Neural cell (in vitro differentiated cells): ENCODE measurements around the gene KIFC3. TPM values are rescaled to one million over a fixed set of nuclear protein-coding genes. Genes with fewer than 3 reads are reported as not detected.

Experiments
- H2AFZ ChIP-seq: fragments of 200-600, 300-800 bp; sonication (generic), shearing (Covaris generic); 2 replicates; pipeline ENCODE4 v1.6.0; 2014; ENCODE audit warnings: low read depth, mild to moderate bottlenecking, antibody characterized with exemption, low read length, moderate library complexity
- H3F3A ChIP-seq: fragments of 200-600 bp; shearing (Covaris generic); 2 replicates; pipeline ENCODE4 v1.6.1; 2016; ENCODE audit warnings: mild to moderate bottlenecking, moderate library complexity, mixed read lengths, antibody characterized with exemption, low read length; ENCODE audit not compliant: insufficient read depth, poor library complexity, severe bottlenecking
- H3K27ac ChIP-seq: fragments of 200-600, 300-800 bp; sonication (generic), shearing (Covaris generic); 2 replicates; pipeline ENCODE4 v1.5.1; 2014; ENCODE audit warnings: mild to moderate bottlenecking, low read length, moderate library complexity
- H3K27me3 ChIP-seq: fragments of 300-800, 200-600 bp; sonication (generic), shearing (Covaris generic); 2 replicates; pipeline ENCODE4 v1.6.0; 2014; ENCODE audit warnings: mild to moderate bottlenecking, low read depth, low read length, moderate library complexity; ENCODE audit not compliant: insufficient read depth
- H3K36me3 ChIP-seq: fragments of 300-800, 200-600 bp; sonication (generic), shearing (Covaris generic); 2 replicates; pipeline ENCODE4 v1.5.1; 2014; ENCODE audit warnings: mild to moderate bottlenecking, antibody characterized with exemption, low read length, moderate library complexity; ENCODE audit not compliant: insufficient read depth
- H3K4me2 ChIP-seq: fragments of 300-800, 200-600 bp; sonication (generic), shearing (Covaris generic); 2 replicates; pipeline ENCODE4 v1.6.0; 2014; ENCODE audit warnings: mild to moderate bottlenecking, low read length
- H3K4me3 ChIP-seq: fragments of 300-800, 200-600 bp; sonication (generic), shearing (Covaris generic); 2 replicates; pipeline ENCODE4 v1.5.1; 2014; ENCODE audit warnings: mild to moderate bottlenecking, low read length, moderate library complexity
- H3K79me2 ChIP-seq: fragments of 200-600 bp; shearing (Covaris generic); replicated peaks from 2 replicates; pipeline ENCODE4 v1.6.0; 2014; ENCODE audit warnings: mild to moderate bottlenecking, low read length, moderate library complexity; ENCODE audit not compliant: insufficient read depth
- H3K9ac ChIP-seq: fragments of 300-800, 200-600 bp; sonication (generic), shearing (Covaris generic); 2 replicates; pipeline ENCODE4 v1.6.1; 2016; ENCODE audit warnings: mild to moderate bottlenecking, low read length, mixed read lengths
- H3K9me2 ChIP-seq: fragments of 200-600 bp; shearing (Covaris generic); 2 replicates; pipeline ENCODE4 v1.6.1; 2016; ENCODE audit warnings: mild to moderate bottlenecking, low read length, mixed read lengths; ENCODE audit not compliant: insufficient read depth
- H3K9me3 ChIP-seq: fragments of 200-600, 300-800 bp; sonication (generic), shearing (Covaris generic); 2 replicates; pipeline ENCODE4 v1.6.1; 2016; ENCODE audit warnings: mild to moderate bottlenecking, mixed run types, low read length, moderate library complexity, mixed read lengths
- H4K20me1 ChIP-seq: fragments of 200-600 bp; shearing (Covaris generic); 2 replicates; pipeline ENCODE4 v1.6.1; 2016; ENCODE audit warnings: mild to moderate bottlenecking, mixed run types; ENCODE audit not compliant: insufficient read depth
- EP300 ChIP-seq: fragments of 450-650 bp; conservative IDR thresholded peaks from 2 replicates; pipeline ENCODE4 v1.6.1; 2014; ENCODE audit warnings: antibody characterized with exemption, mild to moderate bottlenecking, moderate library complexity; ENCODE audit not compliant: poor library complexity, severe bottlenecking
- EZH2 ChIP-seq: fragments of 200-600, 300-800 bp; shearing (Covaris generic), sonication (generic); IDR thresholded peaks from 2 replicates; pipeline ENCODE4 v1.6.1; 2014; ENCODE audit warnings: antibody characterized with exemption, low read length, borderline replicate concordance, mild to moderate bottlenecking; ENCODE audit not compliant: insufficient read depth, poor library complexity, severe bottlenecking
- MXI1 ChIP-seq: fragments of 450-650 bp; conservative IDR thresholded peaks from 2 replicates; pipeline ENCODE4 v1.6.1; 2014; ENCODE audit warnings: antibody characterized with exemption, mild to moderate bottlenecking; ENCODE audit not compliant: poor library complexity, severe bottlenecking
- POLR2AphosphoS5 ChIP-seq: IDR thresholded peaks from 2 replicates; pipeline ENCODE4 v1.6.1; 2012
- RAD21 ChIP-seq: fragments of 450-650 bp; conservative IDR thresholded peaks from 2 replicates; pipeline ENCODE4 v1.6.1; 2014; ENCODE audit warnings: antibody characterized with exemption, mild to moderate bottlenecking, moderate library complexity
- SMC3 ChIP-seq: fragments of 450-650 bp; conservative IDR thresholded peaks from 2 replicates; pipeline ENCODE4 v1.6.1; 2014; ENCODE audit warnings: antibody characterized with exemption, mild to moderate bottlenecking, moderate library complexity; ENCODE audit not compliant: poor library complexity
- TAF1 ChIP-seq: IDR thresholded peaks from 2 replicates; pipeline ENCODE4 v1.6.1; 2012; ENCODE audit warnings: low read depth
- polyA plus RNA-seq: library from polyadenylated mRNA; depleted of rRNA; stranded (reverse); fragments of >200 nt; gene quantifications from 2 replicates; pipeline ENCODE4 v1.2.3, GENCODE V29; 2014
- TF ChIP-seq, protein P1 (sequence below): IDR thresholded peaks from 2 replicates; pipeline ENCODE4 v1.6.1; 2012; ENCODE audit warnings: borderline replicate concordance
- TF ChIP-seq, protein P2 (sequence below): fragments of 450-650 bp; IDR thresholded peaks from 2 replicates; pipeline ENCODE4 v1.5.1; 2014; ENCODE audit warnings: antibody characterized with exemption, mild to moderate bottlenecking, moderate library complexity; ENCODE audit not compliant: poor library complexity, severe bottlenecking

KIFC3 gene
- polyA plus RNA-seq, 1 donor from 2014 or later, result 29.7 TPM

DNA sequence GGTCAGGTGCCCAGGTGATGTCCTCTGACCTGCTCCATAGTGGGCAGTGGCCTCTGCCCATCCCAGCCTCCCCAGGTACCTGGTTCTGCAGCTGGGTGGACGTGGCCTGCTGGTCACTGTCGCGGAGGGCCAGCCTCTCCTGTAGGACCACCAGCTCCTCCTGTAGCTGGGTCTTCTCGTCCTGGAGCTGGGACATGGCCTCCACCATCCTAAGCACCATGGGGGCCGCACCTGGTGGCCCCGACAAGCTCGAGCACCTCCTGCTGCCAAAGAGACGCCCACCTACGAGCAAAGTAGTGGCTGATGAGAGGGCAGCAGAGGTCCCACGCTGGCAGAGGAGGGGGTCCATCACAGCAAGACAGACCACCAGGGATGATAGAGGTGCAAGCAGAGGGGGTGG, 16.9 kb downstream of the KIFC3 start:
- TF ChIP-seq EZH2 (no peak), RAD21 (no peak), EP300 (no peak), MXI1 (no peak), SMC3 (no peak)
- TF ChIP-seq, protein P1, sequence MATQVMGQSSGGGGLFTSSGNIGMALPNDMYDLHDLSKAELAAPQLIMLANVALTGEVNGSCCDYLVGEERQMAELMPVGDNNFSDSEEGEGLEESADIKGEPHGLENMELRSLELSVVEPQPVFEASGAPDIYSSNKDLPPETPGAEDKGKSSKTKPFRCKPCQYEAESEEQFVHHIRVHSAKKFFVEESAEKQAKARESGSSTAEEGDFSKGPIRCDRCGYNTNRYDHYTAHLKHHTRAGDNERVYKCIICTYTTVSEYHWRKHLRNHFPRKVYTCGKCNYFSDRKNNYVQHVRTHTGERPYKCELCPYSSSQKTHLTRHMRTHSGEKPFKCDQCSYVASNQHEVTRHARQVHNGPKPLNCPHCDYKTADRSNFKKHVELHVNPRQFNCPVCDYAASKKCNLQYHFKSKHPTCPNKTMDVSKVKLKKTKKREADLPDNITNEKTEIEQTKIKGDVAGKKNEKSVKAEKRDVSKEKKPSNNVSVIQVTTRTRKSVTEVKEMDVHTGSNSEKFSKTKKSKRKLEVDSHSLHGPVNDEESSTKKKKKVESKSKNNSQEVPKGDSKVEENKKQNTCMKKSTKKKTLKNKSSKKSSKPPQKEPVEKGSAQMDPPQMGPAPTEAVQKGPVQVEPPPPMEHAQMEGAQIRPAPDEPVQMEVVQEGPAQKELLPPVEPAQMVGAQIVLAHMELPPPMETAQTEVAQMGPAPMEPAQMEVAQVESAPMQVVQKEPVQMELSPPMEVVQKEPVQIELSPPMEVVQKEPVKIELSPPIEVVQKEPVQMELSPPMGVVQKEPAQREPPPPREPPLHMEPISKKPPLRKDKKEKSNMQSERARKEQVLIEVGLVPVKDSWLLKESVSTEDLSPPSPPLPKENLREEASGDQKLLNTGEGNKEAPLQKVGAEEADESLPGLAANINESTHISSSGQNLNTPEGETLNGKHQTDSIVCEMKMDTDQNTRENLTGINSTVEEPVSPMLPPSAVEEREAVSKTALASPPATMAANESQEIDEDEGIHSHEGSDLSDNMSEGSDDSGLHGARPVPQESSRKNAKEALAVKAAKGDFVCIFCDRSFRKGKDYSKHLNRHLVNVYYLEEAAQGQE, result no peak
- no peak overlapping the region for H3K9ac ChIP-seq
- H4K20me1 ChIP-seq, result no peaks in the 10 kb centered on the region
- no peaks in the 10 kb centered on the region for H3F3A ChIP-seq
- no peaks in the 10 kb centered on the region for H3K9me3 ChIP-seq
- H3K36me3 ChIP-seq, result no peaks in the 10 kb centered on the region
- no peak overlapping the region for H3K27ac ChIP-seq
- no peak overlapping the region for H3K4me2 ChIP-seq
- H3K9me2 ChIP-seq, result no peaks in the 10 kb centered on the region
- no peaks in the 10 kb centered on the region for H3K27me3 ChIP-seq
- H3K79me2 ChIP-seq, result no peaks in the 10 kb centered on the region
- no peak overlapping the region for H3K4me3 ChIP-seq
- no peak overlapping the region for H2AFZ ChIP-seq

GRCh38 chr16:57784334-57784733, 18.0 kb downstream of the KIFC3 start:
- Histone ChIP-seq H3K9me3 (no peaks in the 10 kb centered on the region), H3K4me2 (no peak overlapping the region), H2AFZ (no peak overlapping the region), H3K9me2 (no peaks in the 10 kb centered on the region), H4K20me1 (no peaks in the 10 kb centered on the region), H3K27ac (no peak overlapping the region), H3K9ac (no peak overlapping the region), H3K79me2 (no peaks in the 10 kb centered on the region), H3K27me3 (no peaks in the 10 kb centered on the region), H3F3A (no peaks in the 10 kb centered on the region), H3K36me3 (no peaks in the 10 kb centered on the region), H3K4me3 (no peak overlapping the region)
- TF ChIP-seq RAD21, result no peak
- TF ChIP-seq TAF1, result no peak
- TF ChIP-seq POLR2AphosphoS5, result no peak
- TF ChIP-seq SMC3, result no peak
- TF ChIP-seq EP300, result no peak
- no peak for TF ChIP-seq MXI1
- no peak for TF ChIP-seq EZH2
- TF ChIP-seq, protein P1, result no peak
- TF ChIP-seq, protein P2, sequence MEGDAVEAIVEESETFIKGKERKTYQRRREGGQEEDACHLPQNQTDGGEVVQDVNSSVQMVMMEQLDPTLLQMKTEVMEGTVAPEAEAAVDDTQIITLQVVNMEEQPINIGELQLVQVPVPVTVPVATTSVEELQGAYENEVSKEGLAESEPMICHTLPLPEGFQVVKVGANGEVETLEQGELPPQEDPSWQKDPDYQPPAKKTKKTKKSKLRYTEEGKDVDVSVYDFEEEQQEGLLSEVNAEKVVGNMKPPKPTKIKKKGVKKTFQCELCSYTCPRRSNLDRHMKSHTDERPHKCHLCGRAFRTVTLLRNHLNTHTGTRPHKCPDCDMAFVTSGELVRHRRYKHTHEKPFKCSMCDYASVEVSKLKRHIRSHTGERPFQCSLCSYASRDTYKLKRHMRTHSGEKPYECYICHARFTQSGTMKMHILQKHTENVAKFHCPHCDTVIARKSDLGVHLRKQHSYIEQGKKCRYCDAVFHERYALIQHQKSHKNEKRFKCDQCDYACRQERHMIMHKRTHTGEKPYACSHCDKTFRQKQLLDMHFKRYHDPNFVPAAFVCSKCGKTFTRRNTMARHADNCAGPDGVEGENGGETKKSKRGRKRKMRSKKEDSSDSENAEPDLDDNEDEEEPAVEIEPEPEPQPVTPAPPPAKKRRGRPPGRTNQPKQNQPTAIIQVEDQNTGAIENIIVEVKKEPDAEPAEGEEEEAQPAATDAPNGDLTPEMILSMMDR, result no peak
